Measurements from ENCODE around the gene HOXA3. TPM values are rescaled to one million over a fixed set of nuclear protein-coding genes. Genes with fewer than 3 reads are reported as not detected.

HOXA3 gene
- total RNA-seq, 1 experiment from 2014 or later = 4.5 TPM

GRCh38 chr7:27171325-27171636 is 18.9 kb upstream of the HOXA3 start:
- H3K4me1 ChIP-seq (ENCODE audit: insufficient read depth, low read length) = peaks cover 21% of the 10 kb centered on the region
- 0 out of 2 replicates have a peak, but pooled peaks cover 4% of the 10 kb centered on the region for H3K36me3 ChIP-seq (ENCODE audit: low read depth, low read length)
- CTCF ChIA-PET = interaction anchor here (0.6 kb wide), 1 partner anchor 9 kb away, joined by 5 read pairs; no protein-coding TSS in a partner anchor
- no TSS peak for BruUV-seq (replicated peaks)
- POLR2A ChIA-PET (ENCODE audit: unreplicated experiment) = no interaction called here
- H3K27me3 ChIP-seq (ENCODE audit: low read length) = no peaks in the 10 kb centered on the region
- no peak for TF ChIP-seq EZH2 (IDR thresholded peaks at IDR 0.05; ENCODE audit: low read length, unreplicated experiment)
- TF ChIP-seq EZH2phosphoT487 (IDR thresholded peaks at IDR 0.05; ENCODE audit: borderline replicate concordance, low read length) = no peak
- no peak for TF ChIP-seq CTCF (conservative IDR thresholded peaks at IDR 0.05; ENCODE audit: low read depth, low read length)
- H3K9me2 ChIP-seq (replicated peaks; ENCODE audit: low read length) = no peaks in the 10 kb centered on the region
- DNase-seq (peak; percentile 63), ATAC-seq (no peak)
- H2AFZ ChIP-seq (ENCODE audit: low read length) = no peak overlapping the region
- intact Hi-C loops (cut with micrococcal nuclease) = no loop called here
- peak overlapping the region; percentile 97 for H3K27ac ChIP-seq (ENCODE audit: low read length)
- peak overlapping the region; percentile 90 for H3K9ac ChIP-seq (ENCODE audit: low read length)
- peak overlapping the region; percentile 93 for H3K4me2 ChIP-seq (ENCODE audit: low read length)
- peaks cover 100% of the 10 kb centered on the region for H3K79me2 ChIP-seq (ENCODE audit: low read length)
- H3K4me3 ChIP-seq (ENCODE audit: low read length) = peak overlapping the region; percentile 84
- no peaks in the 10 kb centered on the region for H3F3A ChIP-seq (ENCODE audit: low read length, unreplicated experiment)
- no peaks in the 10 kb centered on the region for H3K9me3 ChIP-seq (ENCODE audit: low read length)
- no peaks in the 10 kb centered on the region for H4K20me1 ChIP-seq (ENCODE audit: low read length)

- peak overlapping the region; percentile 93 for H3K4me2 ChIP-seq (ENCODE audit: low read length)
- H4K20me1 ChIP-seq (ENCODE audit: low read length) = no peaks in the 10 kb centered on the region
- H3K9ac ChIP-seq (ENCODE audit: low read length) = peak overlapping the region; percentile 90
- BruUV-seq (replicated peaks) = TSS peak; percentile 22
- H3K4me1 ChIP-seq (ENCODE audit: insufficient read depth, low read length) = peaks cover 20% of the 10 kb centered on the region
- peak overlapping the region; percentile 84 for H3K4me3 ChIP-seq (ENCODE audit: low read length)
- H3F3A ChIP-seq (ENCODE audit: low read length, unreplicated experiment) = no peaks in the 10 kb centered on the region
- intact Hi-C loops (cut with micrococcal nuclease) = no loop called here
- CTCF ChIA-PET = interaction anchor here (0.6 to 0.9 kb wide), 2 partner anchors 9 to 24 kb away, joined by 3 to 5 read pairs; no protein-coding TSS in a partner anchor
- POLR2A ChIA-PET (ENCODE audit: unreplicated experiment) = interaction anchor here (0.6 to 0.7 kb wide), 2 partner anchors 16 to 603 kb away, joined by 4 to 5 read pairs; no protein-coding TSS in a partner anchor
- DNase-seq (peak; percentile 1), ATAC-seq (no peak)
- H3K9me2 ChIP-seq (replicated peaks; ENCODE audit: low read length) = no peaks in the 10 kb centered on the region
- no peak overlapping the region for H2AFZ ChIP-seq (ENCODE audit: low read length)
- 0 out of 2 replicates have a peak, but pooled peaks cover 4% of the 10 kb centered on the region for H3K36me3 ChIP-seq (ENCODE audit: low read depth, low read length)
- H3K9me3 ChIP-seq (ENCODE audit: low read length) = no peaks in the 10 kb centered on the region
- TF ChIP-seq EZH2 (IDR thresholded peaks at IDR 0.05; ENCODE audit: low read length, unreplicated experiment) (no peak), EZH2phosphoT487 (IDR thresholded peaks at IDR 0.05; ENCODE audit: borderline replicate concordance, low read length) (no peak), CTCF (conservative IDR thresholded peaks at IDR 0.05; ENCODE audit: low read depth, low read length) (no peak)
- H3K27ac ChIP-seq (ENCODE audit: low read length) = peak overlapping the region; percentile 97
- peaks cover 100% of the 10 kb centered on the region for H3K79me2 ChIP-seq (ENCODE audit: low read length)
- no peaks in the 10 kb centered on the region for H3K27me3 ChIP-seq (ENCODE audit: low read length)
Observed at GRCh38 chr7:27170426-27171324, 18.3 kb upstream of the HOXA3 start.

Measured in PC-3 (cell line).